Muscle of back (tissue), 11 donors: Measurements from ENCODE around the gene LGI1. TPM values are rescaled to one million over a fixed set of nuclear protein-coding genes. Genes with fewer than 3 reads are reported as not detected.

Experiments used
- DNase-seq, 3 donors: peaks; one replicate each; pipeline versions ENCODE4 v3.0.0 to v3.0.0-alpha.2; 2013
- polyA plus RNA-seq, 10 donors: library from polyadenylated mRNA; unstranded; fragments of 120-200 nt; gene quantifications; one replicate each; pipeline ENCODE4 v1.2.1, GENCODE V29; 2013; ENCODE audit not compliant: insufficient read length in 10 of 10

Gene LGI1
- polyA plus RNA-seq, 10 donors, result 20.5 to 55.2 (median 32.9) TPM

GRCh38 chr10:93844979-93845626, 87.4 kb downstream of the LGI1 start:
- no peak for DNase-seq

Other genes starting within 250 kb of the LGI1 start
- gene FFAR4, start 191.3 kb upstream of the LGI1 start, polyA plus RNA-seq, result under 1 TPM in 2 of 10 donors, not detected in 8; 0.08 to 0.10 TPM
- gene RBP4, start 156.7 kb upstream of the LGI1 start, polyA plus RNA-seq, result 1 to 10 TPM in 7 of 10 donors, under 1 TPM in 3; 0.69 to 4.9 (median 1.5) TPM
- gene PDE6C, start 145.4 kb upstream of the LGI1 start, polyA plus RNA-seq, result 1 to 10 TPM in 4 of 10 donors, under 1 TPM in 6; 0.12 to 3.2 (median 0.71) TPM
- 10 to 100 TPM; 18.3 to 35.4 (median 23.8) TPM for gene FRA10AC1, start 55.3 kb upstream of the LGI1 start, polyA plus RNA-seq
- 1 to 10 TPM; 3.4 to 6.2 (median 4.4) TPM for gene SLC35G1, start 136.0 kb downstream of the LGI1 start, polyA plus RNA-seq
- gene PLCE1, start 236.0 kb downstream of the LGI1 start, polyA plus RNA-seq, result 10 to 100 TPM; 24.5 to 57.7 (median 40.8) TPM